HG03135 (cell line): Measurements from ENCODE around the gene ZNF575.

ENCODE experiments used
- ATAC-seq: cut with Tn5 transposase; IDR thresholded peaks from one replicate; pipeline ENCODE4 v1.9.1; 2021; ENCODE audit warnings: mild to moderate bottlenecking, moderate library complexity; ENCODE audit not compliant: unreplicated experiment

Gene ZNF575

GRCh38 chr19:43570174-43570791 is 37.3 kb downstream of the ZNF575 start:
- ATAC-seq, result no peak

- no peak for ATAC-seq
Measured at GRCh38 chr19:43572171-43572588, 39.2 kb downstream of the ZNF575 start.

- ATAC-seq, result no peak
Measured at GRCh38 chr19:43574424-43575155, 41.6 kb downstream of the ZNF575 start.

- peak; percentile 97 for ATAC-seq
Measured at GRCh38 chr19:43575156-43575950, 42.4 kb downstream of the ZNF575 start, which contains the start of the genes PINLYP and XRCC1. PINLYP (plus strand) TSS chr19:43575801; CDS start chr19:43577192, 1,391 bp downstream. XRCC1 (minus strand) TSS chr19:43575527; CDS start chr19:43575458, 69 bp downstream.

DNA sequence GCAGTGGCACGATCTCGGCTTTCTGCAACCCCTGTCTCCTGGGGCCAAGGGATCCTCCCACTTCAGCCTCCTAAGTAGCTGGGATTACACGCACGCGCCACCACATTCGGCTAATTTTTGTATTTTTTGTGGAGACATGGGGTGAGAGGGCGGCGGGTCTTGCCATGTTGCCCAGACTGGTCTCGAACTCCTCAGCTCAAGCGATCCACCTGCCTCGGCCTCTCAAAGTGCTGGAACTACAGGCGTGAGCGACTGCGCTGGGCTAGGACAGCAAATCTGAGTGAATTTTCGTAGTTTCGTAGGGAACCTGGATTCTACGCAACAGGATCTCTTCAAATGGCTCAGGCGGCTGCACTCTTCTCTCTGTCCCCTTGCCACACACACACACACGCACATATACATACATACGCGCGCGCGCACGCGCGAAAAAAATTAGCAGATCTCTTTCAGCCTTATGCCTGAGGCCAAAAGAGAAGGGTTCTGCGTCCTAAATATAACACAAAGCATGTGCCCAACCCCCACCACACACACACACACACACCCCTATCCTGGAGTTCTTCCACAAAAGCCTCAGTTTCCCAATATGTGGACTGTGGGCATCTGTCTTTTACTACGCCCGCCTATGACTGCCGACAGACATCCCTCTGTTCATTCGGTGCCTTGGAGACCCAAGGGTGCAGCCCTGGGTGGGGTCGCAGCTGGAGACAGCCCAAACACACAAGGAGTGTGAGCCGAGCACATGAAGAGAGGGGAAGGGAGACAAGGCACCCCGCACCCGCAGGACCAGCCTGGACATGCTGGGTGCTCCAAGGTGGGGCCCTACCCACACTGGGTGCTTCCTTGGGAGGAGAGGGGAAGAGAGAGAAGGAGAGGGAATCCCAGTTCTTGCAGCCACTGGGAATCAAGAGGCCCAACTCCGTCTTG is 43.2 kb downstream of the ZNF575 start:
- ATAC-seq, result no peak

DNA sequence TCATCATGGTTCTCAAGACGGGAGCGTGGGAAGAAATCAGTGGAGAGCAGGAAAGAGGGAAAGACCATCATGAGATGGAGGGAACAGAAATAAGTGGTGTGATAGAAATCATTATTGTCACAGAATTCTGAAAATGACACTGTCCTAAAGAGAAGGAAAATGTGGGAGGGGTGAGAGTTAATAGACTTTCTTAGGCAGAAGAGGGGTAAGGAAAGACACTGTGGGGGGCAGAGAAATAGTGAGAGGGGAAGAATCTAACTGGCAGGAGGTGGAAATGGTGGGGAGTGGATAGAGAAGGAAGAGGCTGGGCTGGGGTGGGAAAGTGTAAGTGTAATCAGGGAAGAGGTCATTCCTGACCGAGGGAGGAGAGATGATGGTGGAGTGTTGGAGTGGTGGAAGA is 45.8 kb downstream of the ZNF575 start:
- no peak for ATAC-seq

DNA sequence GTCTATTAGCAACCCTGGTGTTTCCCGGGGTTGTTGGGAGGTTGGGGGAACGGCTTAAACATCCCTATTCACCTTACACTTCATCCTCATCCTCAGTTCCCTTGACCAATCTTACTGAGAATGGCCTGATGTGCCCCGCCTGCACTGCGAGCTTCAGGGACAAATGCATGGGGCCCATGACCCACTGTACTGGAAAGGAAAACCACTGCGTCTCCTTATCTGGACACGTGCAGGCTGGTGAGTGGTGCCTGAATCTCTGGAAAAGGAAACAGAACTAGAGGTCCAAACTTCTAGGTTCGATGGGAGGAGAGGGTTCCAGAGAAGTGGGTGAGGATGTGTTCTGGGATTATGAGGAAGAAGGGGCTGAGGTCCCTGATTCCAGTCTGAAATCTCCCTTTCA is 48.5 kb downstream of the ZNF575 start:
- no peak for ATAC-seq

GRCh38 chr19:43582495-43582894 is 49.5 kb downstream of the ZNF575 start:
- no peak for ATAC-seq

- ATAC-seq, result no peak
Measured at GRCh38 chr19:43584484-43584883, 51.5 kb downstream of the ZNF575 start.
